Kidney capillary endothelial cell (primary cell): ENCODE data around the gene MEF2C.

ENCODE experiments used
- DNase-seq: peaks from one replicate; pipeline ENCODE4 v3.0.0-alpha.2; 2018; ENCODE audit warnings: low spot score

The MEF2C gene

DNA sequence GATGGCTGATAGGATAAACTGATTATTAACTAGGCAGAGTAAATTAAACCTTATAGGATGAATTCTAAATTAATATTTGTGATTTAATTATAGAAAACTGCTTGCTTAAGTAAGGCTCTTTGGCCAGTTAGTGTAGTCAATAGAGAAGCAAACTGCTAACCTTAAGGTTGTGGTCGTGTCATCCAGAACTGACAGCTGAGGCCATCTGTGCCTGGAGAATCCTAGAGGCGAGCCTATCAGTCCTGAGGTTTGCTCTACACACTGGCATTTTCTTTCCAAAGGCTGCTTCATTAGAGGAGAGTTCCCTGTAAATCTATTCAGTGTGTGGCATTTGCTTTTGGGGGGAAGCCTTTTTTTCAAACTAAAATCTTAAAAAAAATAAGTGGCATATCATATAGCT lies 169.2 kb downstream of the MEF2C start:
- DNase-seq, result no peak

DNA sequence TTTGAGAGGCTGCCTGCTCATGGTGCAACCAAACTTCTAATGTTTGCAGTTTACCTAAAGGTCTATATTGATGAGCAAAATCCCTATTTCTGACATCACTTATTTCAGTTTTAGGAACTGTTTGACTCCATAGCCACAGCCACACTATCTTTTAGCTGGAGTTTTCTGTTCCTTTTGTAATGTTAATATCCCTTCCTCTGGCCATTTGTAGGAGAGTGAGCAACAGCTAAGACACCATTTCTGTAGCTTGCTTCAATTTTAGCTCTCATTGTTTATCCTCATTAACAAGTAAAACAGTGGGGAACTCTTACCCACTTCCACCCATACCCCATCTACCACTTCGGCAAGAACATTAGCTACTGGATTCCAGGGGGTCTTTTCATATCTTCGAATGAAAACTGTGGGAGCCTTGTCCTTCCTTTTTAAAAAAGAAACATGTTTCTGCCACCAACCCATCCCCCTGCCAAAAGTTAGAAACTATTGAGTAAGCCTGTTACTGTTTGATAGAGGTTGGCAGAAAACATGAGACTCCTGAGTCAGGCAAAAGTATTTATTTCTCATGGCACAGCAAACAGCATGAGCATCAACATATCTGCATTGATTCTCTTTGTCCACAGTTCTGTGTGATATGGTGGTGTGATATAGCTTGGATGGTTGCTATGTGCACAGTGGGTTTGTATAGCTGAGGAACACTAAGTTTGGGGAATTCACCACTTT lies 174.1 kb downstream of the MEF2C start:
- no peak for DNase-seq

DNA sequence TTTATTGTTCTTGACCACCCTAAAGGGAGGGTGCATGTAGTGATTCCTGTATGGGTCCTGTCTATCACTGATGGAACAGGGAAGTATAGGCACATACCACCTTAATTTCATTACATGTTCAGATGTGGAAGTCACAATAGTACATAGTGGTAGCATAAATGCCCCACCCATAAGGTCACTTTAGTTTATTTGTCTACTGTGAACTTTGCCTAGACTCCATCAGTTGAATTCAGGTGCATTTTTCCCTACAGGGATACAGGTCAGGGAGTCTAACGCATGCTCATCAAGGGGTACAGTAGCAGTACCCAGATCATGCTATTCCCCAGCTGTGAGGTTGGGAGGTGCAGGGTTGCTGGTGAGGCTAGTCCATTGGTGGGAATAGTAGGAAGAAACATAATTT lies 175.0 kb downstream of the MEF2C start:
- DNase-seq, result no peak

DNA sequence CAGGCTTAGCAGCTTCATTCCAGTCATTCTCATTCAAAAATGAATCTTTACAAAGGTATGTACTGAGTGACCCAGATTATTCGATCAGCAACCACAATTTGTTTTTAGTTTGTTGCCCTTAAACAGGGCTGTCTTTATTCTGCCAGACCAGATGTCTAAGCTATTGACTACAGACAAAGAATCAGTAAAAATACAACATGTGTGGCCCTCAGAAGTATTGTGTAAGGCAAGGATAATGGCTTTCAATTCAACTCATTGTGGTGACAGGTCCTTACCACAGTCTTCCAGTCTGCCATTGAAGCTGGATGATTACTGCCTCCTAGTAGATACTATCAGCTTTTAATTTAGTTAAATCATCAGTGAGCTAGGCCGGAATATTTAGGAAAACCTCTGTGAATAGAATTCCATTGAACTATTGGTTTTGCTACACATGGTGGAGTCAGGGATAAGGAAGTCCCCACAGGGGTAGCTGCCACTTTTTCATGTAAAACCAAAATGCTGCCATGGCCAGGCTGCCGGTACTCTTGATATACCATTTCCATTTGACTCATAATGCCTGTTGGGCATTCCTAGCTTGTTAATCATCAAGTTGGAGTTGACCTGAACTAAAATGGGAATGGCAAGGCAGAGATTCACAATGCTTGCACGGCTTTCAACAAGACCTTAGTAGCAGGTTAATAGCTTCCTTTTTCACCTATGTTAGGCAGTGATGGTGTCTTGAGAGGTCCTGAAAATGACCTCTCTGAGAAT lies 175.6 kb downstream of the MEF2C start:
- no peak for DNase-seq

DNA sequence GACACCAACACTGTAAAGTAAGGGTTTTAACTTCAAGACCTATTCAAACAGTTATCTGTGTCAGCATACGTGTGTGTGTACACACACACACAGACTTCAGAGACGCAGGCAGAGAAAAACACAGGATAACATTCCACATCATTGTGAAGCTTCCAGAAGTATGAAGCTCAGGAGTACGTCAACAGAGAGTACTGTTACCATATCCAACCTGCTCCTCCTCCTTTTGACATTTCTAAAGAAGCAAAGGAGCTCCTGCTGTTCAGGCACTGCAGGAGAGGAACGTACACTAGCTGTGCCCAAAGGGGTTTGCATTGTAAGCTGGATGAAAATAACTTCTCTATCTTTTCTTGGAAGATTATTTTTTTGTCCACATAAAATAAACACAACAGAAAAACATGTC lies 180.7 kb downstream of the MEF2C start:
- no peak for DNase-seq

DNA sequence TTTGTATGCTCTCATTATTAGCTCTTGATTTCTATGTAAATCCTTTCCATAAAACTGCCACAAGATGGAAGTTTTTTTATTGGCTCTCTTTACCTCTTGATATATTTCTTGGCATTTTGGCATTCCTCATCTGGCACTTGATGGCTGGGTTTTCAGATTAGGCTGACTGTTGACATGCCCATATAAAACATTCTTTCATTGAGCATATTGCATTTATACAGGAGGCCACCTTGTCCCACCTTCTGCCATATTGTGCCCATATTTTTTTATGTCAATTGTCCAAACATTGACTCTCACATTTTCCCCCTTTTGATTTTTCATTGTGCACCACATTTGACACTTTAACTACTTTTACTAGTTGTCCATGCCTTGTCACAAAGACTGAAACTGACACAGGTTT lies 182.9 kb downstream of the MEF2C start:
- no peak for DNase-seq

DNA sequence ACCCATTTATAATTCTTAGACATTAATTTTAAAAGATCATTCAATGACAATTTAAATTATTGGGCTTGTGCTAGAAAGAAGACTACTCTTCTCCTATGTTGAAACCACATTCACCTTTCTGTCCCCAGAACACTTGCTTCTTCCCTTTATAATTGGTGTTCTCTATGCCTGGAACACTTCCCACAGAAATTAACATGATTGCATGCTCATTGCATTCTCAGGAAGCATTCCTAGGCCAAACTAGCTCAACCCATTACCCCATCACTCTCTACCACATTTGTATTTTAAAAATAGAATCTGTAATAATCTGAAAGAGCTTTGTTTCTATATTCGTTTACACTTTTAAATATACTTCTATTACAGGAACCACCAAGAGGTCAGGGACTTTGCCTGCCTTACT lies 184.7 kb downstream of the MEF2C start:
- DNase-seq, result no peak

DNA sequence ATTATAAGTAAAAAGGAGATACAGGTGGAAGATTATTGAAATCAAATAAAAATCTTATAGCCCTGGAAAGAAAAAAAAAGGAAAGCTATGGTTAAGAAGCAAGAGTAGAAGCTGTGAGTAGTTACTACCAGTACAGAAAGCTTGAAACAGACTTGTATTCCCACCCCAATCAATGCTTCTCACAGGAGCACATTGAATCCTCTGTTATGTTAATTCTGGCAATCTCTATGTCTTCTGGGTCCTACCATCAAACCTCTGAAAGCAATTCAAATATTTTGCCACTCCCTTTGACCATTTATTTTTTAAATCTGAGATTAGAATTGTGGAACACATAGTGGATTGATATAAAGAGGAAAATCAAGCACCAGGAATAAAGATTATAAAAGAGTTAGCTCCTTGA lies 186.5 kb downstream of the MEF2C start:
- DNase-seq, result no peak

DNA sequence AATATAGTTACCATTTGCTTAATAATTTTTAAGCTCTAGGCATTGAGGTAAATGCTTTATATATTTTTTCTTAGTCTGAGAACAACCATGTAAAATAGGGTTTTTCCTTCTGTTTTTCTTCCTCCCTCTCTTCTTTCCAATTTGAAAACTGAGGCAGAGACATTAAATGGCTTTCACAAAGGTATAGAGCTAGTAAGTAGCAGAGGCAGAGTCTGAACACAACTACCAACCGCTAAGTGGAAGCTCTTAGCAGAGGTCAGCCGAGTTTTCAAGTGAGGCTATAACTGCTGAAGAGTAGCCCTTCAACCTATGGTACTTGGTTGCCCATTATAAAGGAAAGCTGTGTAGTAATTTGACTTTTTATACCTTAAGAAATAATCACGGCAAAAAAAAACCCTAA lies 187.1 kb downstream of the MEF2C start:
- no peak for DNase-seq

DNA sequence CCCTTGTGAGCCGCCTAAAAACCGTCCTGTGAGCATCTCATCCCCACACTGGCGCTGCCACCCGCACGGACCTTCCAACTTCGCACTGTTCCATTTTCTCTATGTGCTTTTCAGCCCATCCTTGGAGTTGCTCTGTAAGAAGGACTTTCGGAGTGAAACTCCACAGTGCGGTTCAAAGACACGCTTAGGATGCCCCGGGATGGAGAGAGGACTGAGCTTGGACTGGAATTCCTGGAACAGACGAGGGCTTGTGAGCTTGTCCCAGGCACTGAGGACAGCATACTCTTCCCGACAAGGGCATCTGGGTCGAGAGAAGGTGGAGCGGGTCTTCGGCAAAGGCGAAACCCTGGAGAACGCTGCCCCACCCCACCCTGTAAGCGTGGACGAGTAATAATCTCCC lies 187.8 kb downstream of the MEF2C start:
- no peak for DNase-seq

DNA sequence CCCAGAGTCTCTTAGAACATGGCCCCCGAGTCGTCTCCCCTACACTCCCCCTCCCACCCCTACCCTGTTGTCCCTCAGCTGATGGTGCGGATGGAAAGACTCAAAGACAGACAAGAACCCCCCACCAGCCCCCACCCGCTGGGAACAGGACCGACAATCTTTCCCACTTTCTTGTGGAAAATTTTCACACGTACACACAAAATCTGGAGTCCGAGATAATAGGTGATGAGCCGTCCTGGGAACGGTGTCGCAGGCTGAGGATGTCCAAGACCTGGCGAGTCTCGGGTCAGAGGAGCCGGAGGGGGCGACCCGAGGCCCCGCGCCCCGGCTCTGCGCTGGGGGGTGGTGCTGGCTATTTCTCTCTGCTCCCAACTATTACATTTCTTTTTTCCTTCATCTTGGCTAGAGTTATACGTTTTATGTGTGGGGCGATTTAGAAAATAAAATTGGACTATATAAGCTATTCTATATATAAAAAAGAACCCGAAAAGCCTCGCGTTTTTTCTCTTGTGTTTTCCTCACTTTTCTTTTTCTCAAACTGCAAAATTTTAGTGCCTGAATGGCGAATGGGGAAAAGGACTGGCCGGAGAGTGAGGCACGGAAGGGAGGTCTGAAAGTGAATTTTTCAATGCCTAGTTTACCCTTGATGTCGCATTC lies 188.8 kb downstream of the MEF2C start:
- no peak for DNase-seq

DNA sequence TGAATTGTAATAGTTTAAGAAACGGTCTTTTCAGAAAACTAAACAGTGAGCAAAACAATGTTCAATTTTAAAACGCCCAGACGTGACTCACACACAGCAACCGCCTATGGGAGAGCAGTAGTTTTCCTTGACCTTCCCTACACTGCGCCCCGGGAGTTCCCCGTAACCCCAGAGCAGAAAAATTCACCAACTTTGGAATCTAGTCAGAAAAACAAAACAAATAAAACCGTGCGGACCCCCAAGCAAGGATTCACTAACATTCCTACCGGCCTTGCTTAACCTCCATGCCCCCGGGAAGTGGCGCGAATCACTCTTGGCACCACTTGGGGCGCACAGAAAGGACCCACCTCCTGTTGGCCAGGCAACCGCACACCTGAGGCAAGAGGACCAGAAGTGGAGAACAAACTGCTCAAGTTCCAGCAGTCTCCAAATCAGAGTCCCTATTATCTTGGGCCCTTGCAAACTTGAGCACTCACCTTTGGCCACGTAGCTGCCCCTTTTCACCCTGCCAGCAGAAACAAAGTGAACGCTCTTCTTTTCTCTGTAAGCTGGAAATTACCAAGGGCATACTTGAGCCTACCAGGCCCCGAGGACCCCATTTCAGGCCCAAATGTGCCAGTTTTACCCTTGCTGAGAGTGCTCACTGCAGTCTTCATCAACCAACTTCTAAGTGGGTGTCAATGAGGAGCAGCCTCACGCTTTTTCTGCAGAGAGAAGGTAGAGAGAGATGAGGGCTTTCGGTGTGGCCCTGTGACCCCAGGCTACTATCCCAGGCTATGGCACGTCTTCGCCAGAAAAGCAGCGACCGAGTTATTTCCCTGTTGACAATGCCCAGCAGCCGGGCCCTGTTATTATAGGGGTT lies 189.7 kb downstream of the MEF2C start:
- no peak for DNase-seq

DNA sequence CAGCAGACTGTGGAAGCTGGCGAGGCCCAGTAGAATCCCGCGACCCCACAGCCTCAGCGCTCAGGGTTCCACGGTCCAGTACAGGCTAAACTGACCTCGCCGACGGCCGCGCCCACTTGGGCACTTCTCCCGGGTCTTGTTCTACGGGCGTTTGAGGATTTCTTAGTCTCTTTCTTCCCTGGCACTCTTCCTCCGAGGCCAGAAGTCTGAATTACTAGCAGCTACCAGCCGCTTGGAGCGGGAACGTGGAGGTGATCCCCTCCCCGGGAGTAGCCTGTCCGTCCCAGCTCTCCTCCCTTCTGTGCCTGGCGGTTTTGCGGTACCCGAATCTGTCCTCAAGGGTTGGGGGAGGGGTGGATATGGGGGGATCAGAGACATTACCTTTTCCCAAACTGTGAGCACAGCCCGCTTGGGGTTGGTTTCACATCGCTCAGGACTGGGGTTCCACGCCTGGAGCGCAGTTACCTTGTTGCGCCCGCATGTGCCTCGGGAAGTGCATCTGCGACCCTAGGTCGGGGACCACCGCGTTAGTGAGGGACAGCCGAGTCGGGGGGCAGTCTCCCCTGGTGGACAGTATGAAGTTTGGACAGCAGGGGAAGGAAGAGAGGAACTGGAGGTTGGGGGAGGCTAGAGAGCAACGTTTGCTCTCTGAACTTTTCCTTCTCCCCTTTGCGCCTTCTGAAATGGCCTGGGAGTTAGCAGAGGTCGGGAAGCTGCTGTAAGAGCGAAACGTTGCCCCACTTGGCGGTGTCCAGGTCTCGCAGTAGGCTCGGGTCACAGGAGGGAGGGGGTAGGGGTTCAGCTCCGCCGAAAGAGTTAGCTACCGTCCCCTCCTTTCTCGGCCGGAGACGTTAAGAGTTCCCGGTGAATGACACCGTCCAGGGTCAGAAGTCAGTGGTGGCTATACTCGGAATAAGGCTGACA lies 190.8 kb downstream of the MEF2C start:
- DNase-seq, result no peak

DNA sequence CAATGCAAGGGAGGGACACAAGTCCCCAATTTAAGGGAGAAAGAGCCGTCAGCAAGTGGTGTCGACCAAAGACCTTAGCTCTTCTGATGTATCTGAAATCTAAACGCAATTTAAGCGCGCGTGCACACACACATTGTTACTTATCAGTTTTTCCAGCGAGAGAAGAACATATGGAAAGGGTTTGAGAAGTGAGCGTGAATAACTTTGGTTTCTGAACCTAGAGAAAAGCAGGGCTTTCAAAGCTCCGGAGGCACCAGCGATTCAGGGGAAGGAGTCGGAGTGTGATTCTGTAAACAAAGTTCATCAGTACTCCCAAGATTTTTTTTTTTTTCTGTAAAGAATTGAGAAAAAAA lies 191.8 kb downstream of the MEF2C start:
- no peak for DNase-seq

DNA sequence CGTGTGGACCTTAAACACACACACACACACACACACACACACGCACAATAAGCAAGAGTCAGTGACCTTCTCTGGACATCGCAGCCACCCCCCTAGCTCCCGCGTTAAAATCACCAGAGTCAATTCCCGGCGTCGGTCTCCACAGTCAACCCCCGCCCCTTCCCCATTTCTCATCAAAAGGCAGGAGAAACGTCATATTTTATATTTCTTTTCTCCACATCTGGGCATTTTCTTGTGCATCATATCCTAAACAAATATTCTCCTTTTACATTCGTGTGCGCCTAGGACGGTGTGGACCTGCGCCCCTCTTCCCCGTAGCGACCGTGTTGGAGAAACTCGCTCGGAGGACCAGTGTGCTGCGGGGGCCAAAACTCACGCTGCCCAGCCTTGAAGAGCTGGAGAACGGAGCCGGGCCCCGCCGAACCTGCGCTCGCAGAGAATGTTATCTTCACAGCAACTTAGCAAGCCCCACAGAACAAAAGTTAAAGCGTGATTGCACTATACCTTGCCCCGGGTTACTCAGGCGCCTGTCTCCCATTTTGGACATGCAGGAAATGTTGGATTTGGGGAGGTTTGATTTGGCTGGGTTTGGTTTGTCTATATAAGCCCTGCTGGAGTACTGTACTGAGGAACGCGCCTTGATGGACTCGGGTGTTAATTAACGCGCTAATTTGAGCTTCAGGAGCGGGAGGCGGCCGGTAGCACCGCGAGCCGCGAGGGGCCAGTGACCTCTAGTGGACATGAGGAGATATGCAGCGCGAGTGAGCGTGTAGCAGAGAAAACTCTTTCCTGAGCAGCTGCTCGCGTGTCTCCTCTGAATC lies 192.4 kb downstream of the MEF2C start:
- DNase-seq, result peak; percentile 59

DNA sequence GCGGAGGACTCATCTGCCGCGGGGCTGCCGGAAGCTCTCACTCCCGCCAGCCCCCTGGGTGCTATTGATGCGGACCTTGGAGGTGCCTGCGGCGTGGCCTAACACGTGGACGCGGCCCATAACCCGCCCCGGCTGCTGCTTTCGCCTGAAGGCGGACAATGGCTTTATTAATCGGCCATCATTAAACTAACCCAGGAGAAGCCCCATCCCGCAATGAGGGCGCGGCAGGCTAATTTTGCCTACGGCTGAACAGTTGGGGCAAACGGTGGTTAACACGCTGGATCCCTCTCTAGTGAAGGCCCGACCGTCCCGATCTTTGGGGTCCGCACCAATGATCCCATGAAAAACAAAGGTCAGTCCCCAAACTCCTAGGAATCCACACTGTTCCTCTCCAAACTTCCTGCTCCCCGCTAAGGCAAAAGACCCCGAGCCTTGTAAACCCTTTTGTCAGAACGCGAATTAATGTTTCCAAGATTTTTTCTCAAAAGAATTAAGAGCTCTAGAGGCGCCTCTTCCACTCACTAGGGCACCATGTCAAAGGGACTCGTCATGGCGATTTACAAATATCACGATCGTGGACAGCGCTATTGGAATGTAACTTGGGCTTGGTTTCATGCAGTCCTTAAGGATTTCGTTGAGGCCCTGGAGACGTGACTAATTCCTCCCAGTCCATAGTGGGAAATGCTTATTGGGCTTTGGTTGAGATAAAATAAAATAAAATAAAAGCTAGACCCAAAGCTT lies 193.1 kb downstream of the MEF2C start:
- no peak for DNase-seq

DNA sequence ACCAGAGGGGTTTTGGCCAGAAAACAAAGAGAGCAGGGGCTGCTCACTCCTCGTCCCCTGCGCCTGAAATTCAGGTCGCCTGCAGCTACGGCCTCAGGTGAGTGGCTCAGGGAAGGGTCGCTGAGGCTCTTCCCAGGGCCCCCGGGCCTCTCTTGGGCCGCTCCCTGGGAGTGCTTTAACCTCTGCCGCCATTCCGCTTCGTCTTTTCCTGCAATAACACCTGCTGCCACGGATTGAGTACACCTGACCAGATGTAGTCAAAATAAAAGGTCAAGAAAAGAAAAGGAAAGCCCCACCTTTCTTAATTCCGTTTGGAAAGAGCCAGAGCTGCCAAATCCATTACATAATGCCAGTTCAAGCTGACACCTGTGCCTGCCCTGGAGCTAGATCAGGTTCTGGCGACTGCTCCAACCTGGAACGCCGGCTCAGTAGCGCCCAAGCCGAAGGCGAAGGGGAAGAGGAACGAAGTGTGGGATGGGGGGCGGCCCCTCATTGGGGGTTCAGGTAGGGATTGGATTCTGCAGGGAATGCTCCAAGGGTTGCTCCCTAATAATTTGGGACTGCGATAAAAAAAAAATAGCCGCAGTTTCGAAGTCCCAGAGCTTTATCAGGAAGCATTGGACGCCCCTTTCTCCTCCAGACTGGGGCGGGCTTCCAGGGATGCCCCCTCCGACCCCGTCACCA lies 193.9 kb downstream of the MEF2C start:
- DNase-seq, result no peak

DNA sequence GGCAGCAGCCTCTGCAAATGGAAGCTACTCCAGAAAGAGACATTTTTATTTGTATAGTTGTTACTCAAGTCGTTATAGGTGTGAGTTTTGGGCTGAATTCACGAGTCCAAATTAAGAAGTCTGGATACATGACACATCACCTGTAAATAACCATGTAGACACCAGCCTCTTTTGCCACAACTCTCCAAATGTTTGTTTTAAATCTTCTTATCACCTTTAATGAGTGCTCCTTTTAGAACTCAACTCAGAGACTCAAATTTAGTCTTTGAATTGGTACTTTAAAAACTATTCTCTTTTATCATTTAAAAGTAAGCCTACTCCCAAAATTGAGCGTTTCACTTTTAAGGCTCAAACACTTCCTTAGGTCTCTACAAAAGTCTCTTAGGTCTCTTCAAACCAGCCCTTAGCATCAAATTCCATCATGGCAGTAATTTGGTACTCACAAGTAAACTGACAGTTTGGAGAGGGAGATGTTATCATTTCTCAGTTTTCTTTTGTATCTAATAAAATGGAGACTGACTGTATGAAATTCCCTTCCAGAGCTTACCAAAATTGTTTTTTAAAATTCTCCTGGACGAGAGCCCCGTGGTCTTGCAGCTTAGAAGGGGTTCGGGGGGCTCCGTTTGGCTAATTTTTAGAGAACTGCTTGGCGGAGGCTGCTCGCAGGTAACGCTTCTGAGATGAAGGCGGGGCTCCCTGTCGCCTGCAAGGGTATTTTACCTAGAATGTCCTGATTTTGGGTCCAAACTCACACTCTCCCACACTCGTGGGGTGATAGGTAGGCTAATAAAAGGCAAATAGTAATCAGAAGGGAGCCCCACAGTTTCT lies 194.6 kb downstream of the MEF2C start:
- DNase-seq, result no peak
